Suprapubic skin (tissue), 4 donors: ENCODE results near the gene KCNA5.

ENCODE experiments used
- CTCF ChIP-seq, 2 donors: fragments of 200-600 bp in 1 of 2; fragments of 450-650 bp in 1 of 2; sonication (generic) in 1 of 2; IDR thresholded peaks; one replicate each; pipeline ENCODE4 v1.5.1; 2016 to 2019; ENCODE audit warnings: antibody characterized with exemption in 2 of 2, mild to moderate bottlenecking in 1 of 2, moderate library complexity in 1 of 2
- EP300 ChIP-seq: sonication (generic); formaldehyde crosslinking; IDR thresholded peaks from one replicate; pipeline ENCODE4 v1.6.1; 2017; ENCODE audit warnings: antibody characterized with exemption
- POLR2AphosphoS5 ChIP-seq, 3 donors: sonication (generic); formaldehyde crosslinking; IDR thresholded peaks; one replicate each; pipeline ENCODE4 v1.6.1; 2017; ENCODE audit warnings: antibody characterized with exemption in 3 of 3

- no peak for TF ChIP-seq POLR2AphosphoS5 (IDR thresholded peaks at IDR 0.05)
- TF ChIP-seq CTCF (IDR thresholded peaks at IDR 0.05), result no peak
- TF ChIP-seq EP300, result no peak
Observed at GRCh38 chr12:5064913-5065490, 21.3 kb downstream of the KCNA5 start.
